ENCODE data around the gene SSNA1. TPM values are rescaled to one million over a fixed set of nuclear protein-coding genes. Genes with fewer than 3 reads are reported as not detected.

SSNA1 gene
- 52.9 and 53.6 TPM in 2 replicates for total RNA-seq
- 45.3 TPM for total RNA-seq (2013)
- 99.0 and 129 TPM in 2 replicates for polyA plus RNA-seq
- 72.9 and 77.8 TPM in 2 replicates for polyA minus RNA-seq

GRCh38 chr9:137188490-137189296 lies at the start of gene SSNA1, which contains the start of gene ANAPC2:
Gene SSNA1 (plus strand): TSS chr9:137188676. CDS start chr9:137188727, 51 bp downstream.
Gene ANAPC2 (minus strand): TSS chr9:137188560. CDS start chr9:137188532, 28 bp downstream.
- under 1% methylated on average over 98 of the region's 98 CpGs for WGBS (ENCODE audit: insufficient coverage)

More at GRCh38 chr9:137188490-137189296, at the start of gene SSNA1, which contains the start of gene ANAPC2:
- peaks cover 0 to 43% of the 10 kb centered on the region in 2 experiments for H3K36me3 ChIP-seq (replicated peaks in 1 of 2; ENCODE audit: control extremely low read depth in 1 of 2, control insufficient read depth in 1 of 2, extremely low read depth in 1 of 2, insufficient read depth in 2 of 2, low read length in 1 of 2)
- peak within 1 kb of the TSS; percentile 50 to 99 (median 98) for H3K4me3 ChIP-seq (ENCODE audit: control extremely low read depth in 1 of 5, extremely low read depth in 1 of 5, insufficient read depth in 1 of 5, low read depth in 2 of 5, low read length in 4 of 5)
- H3K27me3 ChIP-seq (replicated peaks in 1 of 4; ENCODE audit: control extremely low read depth in 1 of 4, control insufficient read depth in 3 of 4, insufficient read depth in 4 of 4, low read length in 3 of 4), result no peaks in the 10 kb centered on the region
- H2AFZ ChIP-seq (ENCODE audit: insufficient read depth, low read depth, low read length, poor library complexity, severe bottlenecking), result peak within 1 kb of the TSS; percentile 88
- H3K27ac ChIP-seq (ENCODE audit: low read length in 2 of 2), result peak within 1 kb of the TSS; percentile 78 to 90
- peak within 1 kb of the TSS; percentile 94 for H3K9ac ChIP-seq (ENCODE audit: low read length)
- ChIA-PET POLR2A (interaction anchor here (0.7 to 2.7 kb wide), 11 partner anchors 10 to 102 kb away, joined by 3 to 21 read pairs (median 7); partner anchors contain the start of genes MAN1B1, RNF208, TOR4A and TPRN), CTCF (interaction anchor here (0.7 to 4.0 kb wide), 14 partner anchors 10 to 142 kb away, joined by 3 to 42 read pairs (median 3); partner anchors contain the start of genes CYSRT1, DPP7, NPDC1 and RNF224)
- TF ChIP-seq EZH2 (IDR thresholded peaks at IDR 0.05; ENCODE audit: borderline replicate concordance, insufficient read depth, low read depth, low read length, poor library complexity, severe bottlenecking) (no peak), CTCF (IDR thresholded peaks at IDR 0.05) (peak; percentile 49)
- H3K9me3 ChIP-seq (ENCODE audit: control extremely low read depth in 1 of 3, control insufficient read depth in 2 of 3, insufficient read depth in 1 of 3, low read length in 2 of 3), result peaks cover 0 to 3% (median 0%) of the 10 kb centered on the region in 3 donors
- ATAC-seq (ENCODE audit: low read depth) (peak; percentile 84), DNase-seq (peak; percentile 97)
- H3K27ac Mint-ChIP-seq, result peak within 1 kb of the TSS; percentile 97
- peaks cover 56% of the 10 kb centered on the region for H4K20me1 ChIP-seq (ENCODE audit: control insufficient read depth, insufficient read depth, low read length, poor library complexity, severe bottlenecking)
- H3K4me2 ChIP-seq (replicated peaks; ENCODE audit: low read depth, low read length, poor library complexity, severe bottlenecking), result peak within 1 kb of the TSS; percentile 95
- peaks cover 36% of the 10 kb centered on the region for H3K4me1 Mint-ChIP-seq
- H3K27me3 Mint-ChIP-seq, result no peaks in the 10 kb centered on the region
- peaks cover 26 to 40% of the 10 kb centered on the region in 2 donors for H3K4me1 ChIP-seq (ENCODE audit: control insufficient read depth in 2 of 2, insufficient read depth in 2 of 2, low read length in 2 of 2)
- H3K9me3 Mint-ChIP-seq (ENCODE audit: insufficient read depth), result no peaks in the 10 kb centered on the region
- H3K79me2 ChIP-seq (ENCODE audit: control insufficient read depth, insufficient read depth, low read length), result peaks cover 83% of the 10 kb centered on the region
- intact Hi-C loops (cut with micrococcal nuclease), result loop anchor here (1.0 to 5.0 kb wide), 7 partner anchors 12 to 61 kb away; partner anchors contain the start of genes NDOR1, RNF224, TMEM203 and TPRN
- peak within 1 kb of the TSS; percentile 96 for H3K4me3 Mint-ChIP-seq
